ENCODE measurements around the gene GGT6.

Gene GGT6

DNA sequence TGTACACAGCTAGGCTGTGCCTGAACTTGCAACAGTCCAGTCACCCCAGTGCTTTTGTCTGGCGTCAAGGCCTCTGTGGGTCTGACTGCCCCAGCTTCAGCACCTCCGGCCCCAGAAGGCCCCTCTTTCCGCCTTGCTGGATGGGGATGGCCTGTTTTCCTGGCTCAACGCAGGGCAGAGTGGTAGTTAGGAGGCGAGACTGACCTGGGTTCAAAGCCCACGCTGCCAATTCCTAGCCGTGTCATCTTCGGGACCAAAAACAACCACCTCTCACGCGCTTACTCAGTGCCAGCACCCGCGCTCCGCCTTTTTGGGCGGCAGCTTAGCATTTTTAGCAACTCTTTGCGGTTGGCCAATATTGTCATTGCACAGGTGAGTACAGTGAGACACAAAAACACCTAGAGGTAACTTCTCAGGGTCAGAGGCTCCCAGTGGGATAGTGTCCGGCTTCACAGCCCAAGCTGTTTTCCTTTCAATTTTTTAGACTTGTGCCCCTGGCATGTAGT lies 9.8 kb downstream of the GGT6 start:
- DNase-seq, result no peak

DNA sequence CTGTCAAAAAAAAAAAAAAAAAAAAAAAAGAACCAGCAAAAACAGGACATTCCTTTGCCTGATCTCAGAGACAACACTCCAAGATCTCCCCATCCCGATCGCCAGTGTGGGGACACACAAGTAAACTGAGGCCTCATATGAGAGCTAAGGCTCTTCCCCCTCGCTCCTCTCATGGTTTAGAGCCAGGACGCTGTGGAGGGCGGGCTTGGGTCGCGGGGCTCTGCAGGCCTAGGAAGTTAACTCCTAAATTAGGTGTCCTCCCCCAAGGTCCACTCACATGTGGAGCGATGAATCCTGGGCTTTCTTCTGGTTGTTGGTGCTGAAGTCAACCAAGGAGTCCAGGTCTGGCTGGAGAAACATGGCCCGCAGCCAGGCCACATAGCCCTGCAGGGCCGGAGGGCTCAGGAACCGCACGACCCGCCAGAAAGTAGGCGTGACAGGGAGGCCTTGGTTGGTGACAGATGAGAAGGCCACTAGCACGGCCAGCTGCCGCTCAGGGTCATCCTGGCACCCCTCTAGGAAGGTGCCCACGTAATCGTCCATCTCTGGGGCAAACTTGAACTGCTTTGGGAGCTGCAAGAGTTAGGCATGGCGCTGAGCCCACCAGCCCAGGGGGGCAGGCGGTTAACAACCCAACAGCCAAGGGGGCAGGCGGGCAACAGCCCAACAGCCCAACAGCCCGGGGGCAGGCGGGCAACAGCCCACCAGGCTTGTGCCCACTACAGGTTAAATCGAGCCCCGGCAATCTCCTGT lies 10.4 kb downstream of the GGT6 start:
- DNase-seq, result no peak

DNA sequence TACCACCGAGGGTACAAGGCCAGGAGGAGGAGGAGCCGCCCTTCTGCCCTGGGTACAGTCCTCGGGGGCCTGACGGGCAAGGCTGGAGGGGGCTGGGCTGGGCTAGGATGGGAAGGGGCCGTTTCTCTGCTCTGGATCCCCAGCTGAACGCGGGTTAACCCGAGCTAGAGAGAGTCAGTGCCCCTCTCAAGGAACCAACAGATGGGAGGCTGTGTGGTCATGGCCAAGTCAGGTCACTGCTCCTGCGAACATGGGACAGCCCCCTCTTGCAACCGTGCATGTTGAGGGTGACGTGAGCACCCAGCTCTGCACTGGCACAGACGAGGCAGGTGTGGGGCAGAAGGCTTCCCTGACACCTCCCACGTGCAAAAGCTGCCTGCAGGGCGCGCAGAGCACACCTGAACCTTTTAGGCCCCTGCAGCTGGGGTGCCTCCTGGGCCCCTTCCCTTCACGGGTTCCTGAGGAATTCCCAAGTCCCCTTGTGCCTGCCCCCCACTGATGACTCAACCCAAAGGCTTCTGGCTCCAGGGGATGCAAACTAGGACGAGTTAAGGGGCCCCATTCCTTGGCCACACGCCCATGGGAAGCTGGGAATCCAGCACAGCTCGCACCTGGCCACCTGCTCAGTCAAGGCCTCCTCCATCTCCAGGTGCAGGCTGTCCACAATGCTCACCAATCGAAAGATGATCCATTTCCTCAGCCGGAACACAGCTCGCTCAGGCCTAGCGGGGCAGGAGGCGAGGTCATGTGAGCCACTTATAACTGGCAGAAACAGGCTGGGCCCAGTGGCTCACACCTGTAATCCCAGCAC lies 11.5 kb downstream of the GGT6 start:
- peak; percentile 44 for DNase-seq

DNA sequence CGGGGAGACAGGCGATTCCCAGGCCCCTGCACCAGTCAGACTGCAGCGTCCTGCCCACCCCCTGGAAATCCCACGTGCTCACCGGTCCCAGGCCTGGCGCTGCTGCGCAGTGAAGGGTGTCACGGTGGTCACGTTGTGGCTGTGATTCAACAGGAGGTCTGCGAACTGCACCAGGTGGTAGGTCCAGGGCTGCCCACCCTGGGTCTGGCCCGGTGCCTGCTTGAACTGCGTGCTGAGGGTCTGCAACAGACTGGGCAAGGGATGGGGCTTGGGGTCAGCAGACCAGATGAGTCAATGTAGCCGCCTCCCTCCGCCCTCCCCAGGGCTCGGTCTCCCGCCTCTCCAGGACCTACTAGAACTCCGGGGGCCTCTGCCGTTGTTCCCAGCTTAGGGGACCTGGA lies 12.3 kb downstream of the GGT6 start:
- no peak for DNase-seq

DNA sequence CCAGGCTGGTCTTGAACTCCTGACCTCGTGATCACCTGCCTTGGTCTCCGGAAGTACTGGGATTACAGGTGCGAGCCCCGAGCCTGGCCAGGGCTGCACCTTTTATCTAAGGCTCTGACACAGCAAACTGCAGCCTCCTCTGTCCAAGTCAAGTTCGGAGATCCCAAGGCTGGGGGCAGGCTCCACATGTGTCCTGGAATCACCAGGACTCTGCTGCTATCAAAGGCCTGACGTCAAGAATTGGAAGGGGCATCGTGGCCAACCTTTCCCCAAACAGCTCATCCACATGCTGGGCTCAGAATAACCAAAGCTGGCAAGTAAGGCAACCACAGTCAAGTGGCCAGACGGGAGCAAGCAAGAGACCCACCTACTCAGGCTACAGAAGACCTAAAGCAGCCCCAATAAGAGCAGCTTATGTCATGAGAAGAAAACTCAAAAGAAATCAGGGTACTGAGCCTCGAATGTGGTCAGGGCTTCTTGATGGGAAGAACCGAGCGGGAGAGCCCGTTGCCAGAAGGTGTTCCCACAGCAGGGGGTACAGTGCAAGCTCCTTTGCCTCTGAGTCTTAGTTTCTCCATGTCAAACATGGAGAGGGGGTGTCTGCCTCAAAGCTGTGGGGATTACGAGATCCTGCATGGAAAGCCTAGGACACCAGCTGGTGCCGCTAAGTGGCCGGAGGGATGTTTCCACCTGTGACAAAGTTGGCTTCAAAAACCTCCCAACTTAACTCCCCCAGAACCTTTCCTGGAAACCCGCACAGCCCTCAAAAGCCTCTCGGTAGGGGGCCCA lies 13.1 kb downstream of the GGT6 start:
- DNase-seq, result no peak

DNA sequence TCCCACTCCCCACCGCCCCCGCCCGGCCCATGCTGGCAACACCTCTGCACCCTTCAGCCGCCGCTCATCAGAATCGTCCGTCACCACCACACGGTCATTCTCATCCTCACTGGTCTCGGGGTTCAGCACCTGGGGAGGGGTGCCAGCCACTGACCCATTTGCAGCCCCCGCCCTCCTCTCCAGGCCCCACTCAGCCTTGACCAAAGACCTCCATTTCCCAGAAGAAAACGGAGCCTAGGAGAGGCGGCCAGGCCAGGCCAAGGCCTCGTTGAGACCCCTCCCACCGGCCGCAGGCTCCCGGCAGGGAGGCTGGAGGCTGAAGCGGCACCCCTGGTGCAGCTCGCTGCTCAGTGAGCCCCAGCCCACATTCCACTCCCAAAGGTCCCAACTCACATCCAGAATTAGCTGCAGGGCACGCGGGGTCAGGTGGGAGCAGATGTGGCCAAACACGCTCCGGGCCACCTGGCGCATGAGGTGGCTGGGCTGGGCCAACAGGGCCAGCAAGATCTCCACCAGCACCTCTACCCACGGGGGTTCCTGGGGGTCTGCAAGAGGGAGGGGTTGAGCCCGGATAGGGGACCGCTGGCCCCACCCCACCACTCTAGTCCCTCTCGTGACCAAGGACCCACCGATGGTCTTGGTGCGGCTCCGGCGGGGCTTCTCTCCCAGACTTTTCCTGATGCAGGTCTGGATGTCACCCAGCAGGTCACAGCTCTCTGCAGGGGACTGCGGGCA lies 15.0 kb downstream of the GGT6 start:
- no peak for DNase-seq

DNA sequence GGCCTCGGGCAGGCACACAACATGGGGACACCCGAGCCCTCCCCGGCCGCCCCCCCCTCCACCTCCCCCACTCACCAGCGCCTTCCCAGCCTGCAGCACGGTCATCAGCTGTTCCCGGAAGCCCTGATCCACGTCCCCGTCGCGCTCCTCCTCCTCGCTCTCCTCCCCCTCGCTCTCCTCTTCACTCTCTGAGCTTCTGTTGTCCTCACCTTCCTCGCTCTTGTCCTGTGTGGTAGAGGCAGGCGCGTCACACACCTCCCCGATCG lies 15.5 kb downstream of the GGT6 start:
- DNase-seq, result no peak

DNA sequence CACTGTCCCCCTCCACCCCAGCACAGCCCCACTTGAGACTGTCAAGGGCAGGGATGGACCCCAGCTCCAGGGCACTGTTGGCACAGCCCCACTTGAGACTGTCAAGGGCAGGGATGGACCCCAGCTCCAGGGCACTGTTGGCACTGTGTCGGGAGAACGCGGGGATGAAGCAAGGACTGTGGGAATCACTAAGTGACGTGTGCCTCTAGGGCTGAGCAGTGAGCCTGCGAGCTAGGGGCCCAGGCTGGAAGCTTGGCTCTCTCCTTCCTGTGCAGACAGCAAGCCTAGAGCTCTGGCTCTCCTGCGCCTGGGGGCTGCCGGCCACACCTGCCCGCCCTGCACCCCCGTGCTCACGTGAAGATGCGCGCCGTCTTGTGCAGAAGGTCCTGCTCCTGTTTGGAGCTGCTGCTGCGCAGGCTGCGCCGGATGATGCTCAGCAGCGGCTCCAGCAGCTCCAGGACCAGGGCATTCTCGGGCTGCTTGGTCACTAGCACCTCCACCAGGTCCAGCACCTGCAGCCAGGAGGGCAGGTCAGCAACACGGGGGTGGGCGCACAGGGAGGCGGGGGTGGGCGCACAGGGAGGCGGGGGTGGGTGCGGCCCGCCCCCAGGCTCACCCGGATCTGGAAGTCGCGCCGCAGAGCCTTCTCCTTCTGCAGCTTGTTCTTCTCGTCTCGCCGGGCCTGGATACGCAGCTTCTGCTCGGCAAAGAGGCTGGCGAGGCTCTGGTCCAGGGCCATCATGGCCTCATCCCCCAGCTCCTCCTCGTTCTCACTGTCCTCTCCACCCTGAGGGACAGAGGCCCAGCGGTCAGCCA lies 16.0 kb downstream of the GGT6 start:
- DNase-seq, result no peak

DNA sequence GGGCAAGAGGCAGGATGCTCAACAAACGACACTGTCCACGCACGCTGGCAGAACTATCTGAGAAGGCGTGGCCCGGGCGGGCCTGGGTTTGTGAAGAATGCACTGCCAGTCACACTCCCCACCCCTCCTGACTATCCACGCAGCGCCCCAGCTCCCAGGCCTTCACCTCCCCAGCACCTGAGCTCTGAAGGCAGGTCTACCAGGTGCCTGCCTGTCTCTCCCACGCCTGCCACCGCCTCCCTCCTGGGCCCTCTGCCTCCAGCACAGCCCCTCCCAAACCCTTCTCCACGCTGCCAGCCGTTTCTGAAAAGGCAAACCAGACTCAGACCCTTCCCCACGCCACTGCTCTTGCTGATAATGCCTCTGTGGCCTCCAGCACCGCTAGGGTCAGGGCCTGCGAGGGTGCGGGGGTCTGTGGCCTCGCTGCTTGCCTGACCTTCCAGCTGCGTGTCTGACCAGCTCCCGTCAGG lies 16.8 kb downstream of the GGT6 start:
- no peak for DNase-seq

DNA sequence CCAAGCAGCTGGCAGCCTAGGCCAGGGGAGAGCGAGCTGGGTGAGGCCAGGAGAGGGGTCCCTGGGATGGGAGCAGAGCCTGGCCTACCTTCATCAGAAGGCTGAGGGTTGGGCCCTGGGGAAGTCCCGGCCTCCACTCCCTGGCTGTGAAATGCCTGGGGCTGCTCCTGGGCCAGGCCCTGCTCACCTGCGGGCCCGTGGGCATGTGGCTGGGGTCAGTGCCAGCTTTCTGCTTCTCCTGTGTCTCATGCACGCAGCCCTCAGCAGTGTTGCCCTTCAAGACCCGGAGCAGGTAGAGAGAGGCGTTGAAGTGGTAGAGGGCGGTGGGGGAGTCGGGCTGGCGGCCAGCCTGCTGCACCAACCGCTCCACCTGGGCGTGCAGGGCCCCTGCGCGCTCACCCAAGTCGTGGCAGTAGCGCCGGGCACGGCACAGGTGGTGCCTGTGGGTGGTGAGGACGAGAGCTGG lies 17.6 kb downstream of the GGT6 start:
- DNase-seq, result no peak

DNA sequence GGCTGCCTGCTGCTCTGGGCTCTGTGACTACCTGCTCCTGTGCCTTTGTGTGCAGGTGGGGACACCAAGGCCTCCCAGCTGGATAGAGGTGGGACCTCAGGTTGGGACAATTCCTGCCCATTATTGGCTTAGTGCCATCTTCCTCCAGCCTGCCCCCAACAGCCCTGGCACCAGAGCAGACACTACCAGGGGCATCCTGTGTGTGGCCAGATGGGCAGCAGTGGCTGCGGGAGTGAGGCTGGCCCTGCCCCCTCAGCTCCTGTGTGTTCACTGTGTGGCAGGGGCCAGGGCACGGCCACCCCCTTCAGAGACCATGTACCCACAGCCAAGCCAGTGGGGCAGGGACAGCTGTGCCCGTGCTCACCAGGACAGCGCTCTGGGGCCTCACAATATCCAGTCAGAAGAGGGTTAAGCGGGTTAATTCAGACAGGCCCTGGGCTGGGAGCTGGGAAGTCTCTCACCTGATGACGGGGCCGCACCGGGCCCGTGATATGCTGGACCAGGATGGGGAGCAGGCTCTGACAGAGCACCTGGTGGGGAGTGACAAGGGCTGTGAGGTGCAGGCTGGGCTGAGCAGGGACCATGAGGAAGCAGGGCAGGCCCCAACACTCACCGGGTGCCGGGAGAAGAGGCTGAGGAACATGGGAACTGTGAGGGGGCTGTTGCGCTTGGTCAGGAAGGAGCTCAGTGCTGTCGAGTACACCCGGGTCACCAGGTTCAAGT lies 18.2 kb downstream of the GGT6 start:
- no peak for DNase-seq

DNA sequence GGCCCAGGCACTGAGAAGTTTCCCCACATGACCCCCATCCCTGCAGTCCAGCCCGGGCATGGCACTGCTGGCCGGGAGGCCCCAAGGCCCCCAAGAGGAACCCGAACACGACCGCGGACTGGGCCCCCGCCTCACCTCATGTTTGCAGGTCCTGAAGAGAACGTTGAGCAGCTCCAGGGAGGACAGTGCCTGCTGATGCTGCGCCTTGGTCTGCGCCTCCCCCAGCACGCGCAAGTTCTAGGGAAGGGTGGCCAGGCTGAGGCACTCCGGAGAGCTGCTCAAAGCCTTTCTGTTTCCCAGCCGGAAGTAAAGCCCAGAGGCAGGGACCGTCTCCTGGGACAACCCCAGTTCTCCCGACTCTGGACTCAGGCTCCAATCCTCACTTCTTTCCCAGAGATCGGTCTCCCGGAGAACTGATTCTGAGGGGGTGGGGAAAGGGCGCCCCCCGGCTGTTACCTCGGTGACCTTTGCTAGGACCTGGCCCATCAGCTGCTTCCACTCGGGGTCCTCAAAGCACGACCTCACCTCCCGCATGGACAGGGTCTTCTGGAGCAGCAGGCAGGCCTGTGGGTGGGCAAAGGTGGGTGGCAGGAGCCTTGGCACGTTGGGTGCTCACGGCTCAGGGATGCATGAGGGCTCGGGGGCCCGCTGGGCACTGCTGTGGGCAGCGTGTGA lies 18.9 kb downstream of the GGT6 start:
- no peak for DNase-seq

DNA sequence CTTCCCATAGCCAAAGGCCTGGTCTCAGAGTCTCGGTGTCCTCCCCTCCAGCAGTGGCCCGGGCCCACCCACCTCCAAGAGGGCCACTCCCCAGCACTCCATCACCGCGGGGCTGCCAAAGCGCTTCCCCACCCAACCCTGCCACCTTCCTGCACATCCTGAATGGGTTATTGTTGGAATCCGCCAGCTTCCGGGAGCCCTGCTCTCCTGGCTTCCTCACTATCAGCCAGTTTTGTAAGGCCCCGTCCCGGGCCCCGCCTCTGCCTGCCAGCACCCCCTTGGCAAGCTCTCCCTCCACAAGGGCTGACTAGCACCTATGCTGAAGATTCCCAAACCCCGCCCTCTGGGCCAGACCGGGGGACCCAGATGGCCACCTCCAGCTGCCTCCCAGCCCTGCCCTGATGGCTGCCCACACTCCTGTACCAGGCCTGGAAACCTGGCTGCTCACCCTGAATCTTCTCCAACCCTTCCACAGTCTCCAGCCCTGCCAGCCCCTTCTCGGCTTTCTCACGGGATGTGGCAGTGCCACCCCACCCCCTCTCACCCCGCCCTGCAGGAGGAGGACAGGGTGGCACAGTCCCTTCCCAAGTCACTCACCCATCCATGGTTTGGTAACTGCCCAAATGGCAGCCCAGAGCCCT lies 19.6 kb downstream of the GGT6 start:
- DNase-seq, result no peak

DNA sequence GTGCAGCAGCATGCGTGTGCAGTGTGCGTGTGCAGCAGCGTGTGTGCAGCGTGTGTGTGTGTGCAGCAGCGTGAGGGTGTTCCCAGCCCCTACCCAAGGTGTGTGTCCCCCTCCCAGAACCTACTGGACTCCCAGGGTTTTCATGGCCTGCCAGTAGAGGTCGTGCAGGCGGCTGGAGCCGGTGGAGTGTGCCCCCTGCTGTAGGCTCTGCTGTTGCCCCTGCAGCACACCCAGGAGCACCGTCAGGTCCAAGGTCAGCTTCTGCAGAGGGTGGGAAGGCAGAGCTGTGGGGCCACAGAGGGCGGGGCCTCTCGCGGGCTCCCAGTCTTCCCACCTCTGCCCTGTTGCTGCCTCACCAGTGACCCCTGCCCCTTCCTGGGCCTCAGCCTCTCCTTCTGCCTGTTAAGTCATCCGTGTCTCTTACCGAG lies 20.1 kb downstream of the GGT6 start:
- DNase-seq, result no peak

DNA sequence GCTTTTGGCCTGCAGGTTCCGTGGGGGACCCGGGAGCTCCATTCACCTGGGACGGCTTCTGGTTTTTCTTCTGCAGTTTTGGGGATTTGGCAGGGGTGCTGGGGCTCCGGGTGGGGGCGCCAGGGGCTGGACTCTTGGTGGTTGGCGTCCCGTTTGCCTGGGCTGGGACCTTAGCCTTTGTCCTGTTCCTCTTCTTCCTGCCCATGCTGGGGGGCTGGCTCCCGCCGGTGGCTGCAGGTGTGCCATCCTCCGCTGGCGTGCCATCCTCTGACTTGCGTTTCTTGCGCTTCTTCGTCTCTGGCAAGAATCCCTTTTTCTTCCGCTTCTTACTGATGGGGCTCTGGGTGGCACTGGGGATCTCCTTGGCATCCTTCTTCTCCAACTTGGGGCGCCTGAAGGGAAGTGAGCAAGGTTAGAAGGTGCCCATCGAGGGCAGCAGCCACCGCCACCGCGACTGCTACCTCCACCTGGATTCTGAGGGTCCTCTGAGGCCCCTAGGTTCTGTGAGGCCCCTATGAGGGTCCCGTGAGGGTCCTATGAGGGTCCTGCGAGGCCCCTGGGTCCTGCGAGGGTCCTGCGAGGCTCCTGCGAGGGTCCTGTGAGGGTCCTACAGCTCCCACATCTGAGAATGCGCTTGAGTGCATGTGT lies 20.7 kb downstream of the GGT6 start:
- DNase-seq, result no peak

DNA sequence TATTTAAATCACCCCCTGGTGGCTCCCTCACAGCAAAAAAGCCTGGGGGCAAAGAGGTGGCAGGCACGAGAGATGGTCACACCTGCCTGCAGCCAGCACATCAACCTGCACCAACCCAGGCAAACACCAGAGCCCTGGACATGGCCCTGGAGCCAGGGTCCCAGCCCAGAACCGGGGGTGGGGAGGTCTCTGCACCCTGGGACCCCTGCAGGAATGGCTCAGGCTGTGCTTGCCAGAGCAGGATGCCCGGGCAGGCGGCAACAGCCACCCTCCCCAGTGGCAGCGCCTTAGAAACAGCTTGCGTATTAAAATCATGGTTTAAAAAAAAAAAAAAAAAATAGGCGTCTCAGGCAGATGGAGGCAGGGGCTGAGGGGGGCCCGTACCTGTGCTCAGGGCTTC lies 21.4 kb downstream of the GGT6 start:
- DNase-seq, result no peak

DNA sequence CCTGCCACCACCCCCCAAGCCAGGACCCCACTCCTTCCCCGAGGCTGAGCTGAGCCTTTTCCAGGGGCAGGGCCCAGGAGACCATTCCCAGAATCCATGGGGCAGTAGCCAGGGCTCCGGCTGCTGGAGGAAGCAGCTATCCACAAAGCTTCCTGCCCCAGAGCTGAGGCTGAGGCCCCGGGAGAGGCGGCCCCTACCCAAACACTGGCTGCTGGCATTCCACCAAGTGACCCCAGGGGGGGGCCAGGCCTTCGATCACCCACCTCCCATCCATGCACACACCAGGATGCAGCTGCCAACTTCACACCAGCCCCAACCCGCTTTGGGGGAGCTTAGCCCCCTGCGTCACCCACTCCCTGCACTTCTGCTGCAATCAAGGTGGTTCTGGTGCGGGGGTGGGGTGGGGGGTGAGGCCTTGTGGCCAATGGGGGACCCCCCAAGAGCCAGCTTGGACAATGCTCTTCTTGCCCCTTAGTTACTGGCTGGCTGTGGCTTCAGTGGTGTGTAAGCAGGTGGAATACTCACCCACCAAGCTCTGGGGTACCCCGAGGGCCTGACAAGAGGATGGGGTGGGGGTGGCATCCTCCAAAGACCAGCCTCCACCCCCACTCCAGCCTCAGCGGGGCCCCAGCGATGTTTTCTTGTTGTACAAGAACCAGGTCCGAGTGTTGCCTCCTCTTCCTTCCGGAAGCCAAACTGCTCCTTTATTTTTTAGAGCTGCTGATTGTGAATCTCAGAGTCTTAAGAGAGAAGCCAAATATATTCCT lies 22.0 kb downstream of the GGT6 start:
- no peak for DNase-seq

DNA sequence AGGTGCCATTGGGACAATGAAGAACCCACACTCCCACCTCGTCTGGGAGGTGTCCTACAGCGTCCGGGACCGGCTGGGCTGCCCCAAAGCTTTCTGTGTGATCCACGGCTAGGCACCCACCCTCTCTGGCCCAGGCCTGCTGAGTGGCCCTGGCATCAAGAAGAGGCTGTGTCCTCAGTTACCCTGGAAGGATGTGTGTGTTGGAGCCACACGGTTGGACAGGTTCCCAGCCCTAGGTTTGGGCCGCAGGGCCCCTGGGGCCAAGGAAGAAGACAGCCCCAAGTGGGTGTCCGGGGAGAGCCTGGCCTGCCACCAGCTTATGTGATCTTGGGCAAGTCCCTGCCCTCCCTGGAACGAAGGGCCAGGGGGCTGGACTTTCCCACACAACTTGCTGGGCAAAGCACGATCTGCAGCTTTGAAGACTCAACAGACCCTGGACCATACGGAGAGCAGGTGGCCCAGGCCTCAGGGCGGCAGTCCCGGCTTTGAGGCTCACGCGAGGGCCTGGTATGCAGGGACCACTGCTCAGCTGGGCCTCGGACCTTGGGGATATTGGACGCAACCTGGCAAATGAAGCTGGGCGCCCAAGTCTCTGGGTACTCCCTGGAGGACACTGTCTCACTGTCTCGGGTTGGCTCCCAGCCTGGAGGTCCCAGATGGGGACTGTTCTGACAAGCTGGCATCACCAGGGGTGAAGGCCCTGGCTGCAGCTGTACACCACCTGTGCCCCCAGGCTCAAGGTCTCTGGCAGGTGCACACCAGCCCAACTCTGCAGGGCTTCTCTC lies 22.7 kb downstream of the GGT6 start:
- no peak for DNase-seq
